Midbrain (tissue), 1 donor: ENCODE data around the gene DUSP16.
"Not testable (repeated sequence)": the region's sequence is repeated elsewhere in the genome, so short reads cannot be mapped to it uniquely, and the experiment has no call there.

Experiments
- DNase-seq: peaks from one replicate; lab custom pipeline; 2025; lab: John Stamatoyannopoulos, UW

Gene DUSP16

GRCh38 chr12:12546314-12546772 is 16.3 kb downstream of the DUSP16 start:
- no peak for DNase-seq

GRCh38 chr12:12543959-12544358 is 18.7 kb downstream of the DUSP16 start:
- no peak for DNase-seq

GRCh38 chr12:12542964-12543363 is 19.7 kb downstream of the DUSP16 start:
- DNase-seq, result no peak

GRCh38 chr12:12542286-12542685 is 20.4 kb downstream of the DUSP16 start:
- no peak for DNase-seq

GRCh38 chr12:12541782-12542181 is 20.9 kb downstream of the DUSP16 start:
- no peak for DNase-seq

GRCh38 chr12:12540261-12541013 is 22.2 kb downstream of the DUSP16 start:
- no peak for DNase-seq

- no peak for DNase-seq
Observed at GRCh38 chr12:12539028-12539810, 23.4 kb downstream of the DUSP16 start.

- no peak for DNase-seq
Observed at GRCh38 chr12:12538535-12538934, 24.1 kb downstream of the DUSP16 start.

- no peak for DNase-seq
Observed at GRCh38 chr12:12537421-12537820, 25.2 kb downstream of the DUSP16 start.

GRCh38 chr12:12534975-12535374 is 27.7 kb downstream of the DUSP16 start:
- no peak for DNase-seq

- no peak for DNase-seq
Observed at GRCh38 chr12:12534166-12534866, 28.3 kb downstream of the DUSP16 start.

- DNase-seq, result no peak
Observed at GRCh38 chr12:12533238-12533829, 29.3 kb downstream of the DUSP16 start.

GRCh38 chr12:12531194-12531593 is 31.5 kb downstream of the DUSP16 start:
- DNase-seq, result no peak

GRCh38 chr12:12529783-12530421 is 32.8 kb downstream of the DUSP16 start:
- DNase-seq, result no peak

- DNase-seq, result no peak
Observed at GRCh38 chr12:12528361-12529270, 34.0 kb downstream of the DUSP16 start.

- no peak for DNase-seq
Observed at GRCh38 chr12:12527820-12528296, 34.8 kb downstream of the DUSP16 start.

GRCh38 chr12:12524128-12524527 is 38.5 kb downstream of the DUSP16 start:
- no peak for DNase-seq

GRCh38 chr12:12523229-12523628 is 39.4 kb downstream of the DUSP16 start:
- DNase-seq, result no peak

- not testable (repeated sequence) for DNase-seq
Observed at GRCh38 chr12:12522657-12523056, 40.0 kb downstream of the DUSP16 start.

- no peak for DNase-seq
Observed at GRCh38 chr12:12521888-12522287, 40.8 kb downstream of the DUSP16 start.
